Epithelial cell of prostate (primary cell): ENCODE results near the gene MLXIP.
"Not testable (repeated sequence)": the region's sequence is repeated elsewhere in the genome, so short reads cannot be mapped to it uniquely, and the experiment has no call there.

ENCODE experiments used
- DNase-seq: peaks from one replicate; pipeline ENCODE4 v3.0.0-alpha.2; 2011; ENCODE audit warnings: low read depth, low spot score
- H3K27ac ChIP-seq: fragments of 450-650 bp; 2 replicates; pipeline ENCODE4 v1.5.1; 2017; ENCODE audit warnings: mild to moderate bottlenecking

The MLXIP gene

GRCh38 chr12:122051231-122051876 is 27.2 kb upstream of the MLXIP start:
- DNase-seq, result no peak
- no peak overlapping the region for H3K27ac ChIP-seq

GRCh38 chr12:122052285-122052684 is 26.3 kb upstream of the MLXIP start:
- DNase-seq, result no peak
- H3K27ac ChIP-seq, result no peak overlapping the region

GRCh38 chr12:122054842-122055520 is 23.6 kb upstream of the MLXIP start:
- no peak for DNase-seq
- H3K27ac ChIP-seq, result no peak overlapping the region

GRCh38 chr12:122056406-122056805 is 22.1 kb upstream of the MLXIP start:
- DNase-seq, H3K27ac ChIP-seq: not testable (repeated sequence)

GRCh38 chr12:122057007-122057735 is 21.4 kb upstream of the MLXIP start:
- H3K27ac ChIP-seq, result no peak overlapping the region
- no peak for DNase-seq

- no peak overlapping the region for H3K27ac ChIP-seq
- no peak for DNase-seq
Observed at GRCh38 chr12:122057769-122058168, 20.8 kb upstream of the MLXIP start.

GRCh38 chr12:122058549-122059149 is 19.9 kb upstream of the MLXIP start:
- DNase-seq, result no peak
- no peak overlapping the region for H3K27ac ChIP-seq

GRCh38 chr12:122059203-122059960 is 19.2 kb upstream of the MLXIP start:
- no peak for DNase-seq
- H3K27ac ChIP-seq, result no peak overlapping the region

GRCh38 chr12:122060081-122060501 is 18.5 kb upstream of the MLXIP start:
- H3K27ac ChIP-seq, result no peak overlapping the region
- no peak for DNase-seq

GRCh38 chr12:122061253-122061652 is 17.3 kb upstream of the MLXIP start:
- DNase-seq, result no peak
- H3K27ac ChIP-seq, result no peak overlapping the region

GRCh38 chr12:122062832-122063693 is 15.5 kb upstream of the MLXIP start:
- peak; percentile 31 for DNase-seq

GRCh38 chr12:122063694-122064024 is 14.9 kb upstream of the MLXIP start:
- DNase-seq, result no peak
- H3K27ac ChIP-seq, result peak overlapping the region; percentile 50

More at GRCh38 chr12:122062832-122063693, 15.5 kb upstream of the MLXIP start:
- peak overlapping the region; percentile 50 for H3K27ac ChIP-seq

GRCh38 chr12:122064025-122064777 is 14.4 kb upstream of the MLXIP start:
- no peak overlapping the region for H3K27ac ChIP-seq
- DNase-seq, result no peak

- DNase-seq, result no peak
- H3K27ac ChIP-seq, result no peak overlapping the region
Observed at GRCh38 chr12:122064780-122065588, 13.6 kb upstream of the MLXIP start.

- DNase-seq, result no peak
- H3K27ac ChIP-seq, result no peak overlapping the region
Observed at GRCh38 chr12:122067548-122067947, 11.0 kb upstream of the MLXIP start.

- no peak overlapping the region for H3K27ac ChIP-seq
- no peak for DNase-seq
Observed at GRCh38 chr12:122067966-122068365, 10.6 kb upstream of the MLXIP start.

- no peak overlapping the region for H3K27ac ChIP-seq
- peak; percentile 76 for DNase-seq
Observed at GRCh38 chr12:122072031-122072970, 6.3 kb upstream of the MLXIP start.
